ENCODE data around the gene TMEM163. TPM values are rescaled to one million over a fixed set of nuclear protein-coding genes. Genes with fewer than 3 reads are reported as not detected.

The TMEM163 gene
- polyA plus RNA-seq, 1 experiment, result not detected

DNA sequence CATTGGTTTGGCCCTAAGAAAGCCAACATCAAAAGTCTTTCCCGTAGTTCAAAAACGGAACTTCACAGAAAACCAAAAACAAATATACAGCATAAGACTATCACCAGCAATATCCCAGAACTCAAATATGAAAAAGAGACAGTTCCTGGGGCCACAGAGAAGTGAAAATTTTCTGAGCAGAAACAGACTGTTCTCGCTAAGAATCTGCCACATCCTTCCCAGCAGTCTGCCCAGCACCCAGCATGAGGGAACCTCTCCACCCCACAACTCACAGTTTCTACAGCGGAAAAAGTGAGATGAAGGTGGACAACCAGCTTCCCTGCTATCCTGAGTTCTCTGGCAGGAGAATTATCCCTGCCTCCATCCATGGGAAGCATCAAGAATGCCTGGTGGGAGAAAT, 26.7 kb upstream of the TMEM163 start:
- H3K27me3 ChIP-seq (ENCODE audit: control insufficient read depth, insufficient read depth, low read length), result peaks cover 2% of the 10 kb centered on the region
- ChIA-PET POLR2A (no interaction called here), CTCF (no interaction called here)
- no peak overlapping the region for H3K27ac ChIP-seq (ENCODE audit: low read depth, low read length)
- no peak overlapping the region for H3K4me3 ChIP-seq (ENCODE audit: low read depth, low read length)
- no peak for DNase-seq (ENCODE audit: low read depth, low spot score)
- H3K9me3 ChIP-seq (ENCODE audit: control insufficient read depth, insufficient read depth, low read length), result no peaks in the 10 kb centered on the region
- TF ChIP-seq, protein P1, sequence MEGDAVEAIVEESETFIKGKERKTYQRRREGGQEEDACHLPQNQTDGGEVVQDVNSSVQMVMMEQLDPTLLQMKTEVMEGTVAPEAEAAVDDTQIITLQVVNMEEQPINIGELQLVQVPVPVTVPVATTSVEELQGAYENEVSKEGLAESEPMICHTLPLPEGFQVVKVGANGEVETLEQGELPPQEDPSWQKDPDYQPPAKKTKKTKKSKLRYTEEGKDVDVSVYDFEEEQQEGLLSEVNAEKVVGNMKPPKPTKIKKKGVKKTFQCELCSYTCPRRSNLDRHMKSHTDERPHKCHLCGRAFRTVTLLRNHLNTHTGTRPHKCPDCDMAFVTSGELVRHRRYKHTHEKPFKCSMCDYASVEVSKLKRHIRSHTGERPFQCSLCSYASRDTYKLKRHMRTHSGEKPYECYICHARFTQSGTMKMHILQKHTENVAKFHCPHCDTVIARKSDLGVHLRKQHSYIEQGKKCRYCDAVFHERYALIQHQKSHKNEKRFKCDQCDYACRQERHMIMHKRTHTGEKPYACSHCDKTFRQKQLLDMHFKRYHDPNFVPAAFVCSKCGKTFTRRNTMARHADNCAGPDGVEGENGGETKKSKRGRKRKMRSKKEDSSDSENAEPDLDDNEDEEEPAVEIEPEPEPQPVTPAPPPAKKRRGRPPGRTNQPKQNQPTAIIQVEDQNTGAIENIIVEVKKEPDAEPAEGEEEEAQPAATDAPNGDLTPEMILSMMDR (IDR thresholded peaks at IDR 0.05; ENCODE audit: low read depth, low read length), result no peak

DNA sequence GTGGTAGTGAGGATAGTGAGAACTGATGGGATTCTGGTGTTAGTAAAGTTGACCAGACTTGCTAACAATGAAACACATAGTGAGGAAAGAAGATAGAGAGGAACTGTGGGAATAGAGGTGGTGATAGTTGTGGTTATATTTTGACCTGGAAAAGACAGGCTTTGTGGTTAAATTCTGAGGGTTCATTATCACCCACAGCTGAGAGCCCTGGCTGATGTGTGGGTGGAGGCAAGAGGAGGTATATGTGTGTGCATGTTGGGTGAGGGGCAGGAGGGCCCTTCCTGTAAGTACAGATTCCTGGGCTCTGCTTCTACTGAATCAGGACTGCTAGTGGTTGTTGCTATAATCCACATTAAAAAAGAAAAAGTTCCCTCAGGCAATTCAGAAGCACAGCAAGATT, 26.2 kb upstream of the TMEM163 start:
- CTCF ChIA-PET, result no interaction called here
- Histone ChIP-seq H3K27me3 (ENCODE audit: control insufficient read depth, insufficient read depth, low read length) (peaks cover 2% of the 10 kb centered on the region), H3K9me3 (ENCODE audit: control insufficient read depth, insufficient read depth, low read length) (no peaks in the 10 kb centered on the region), H3K4me3 (ENCODE audit: low read depth, low read length) (no peak overlapping the region), H3K27ac (ENCODE audit: low read depth, low read length) (no peak overlapping the region)
- POLR2A ChIA-PET, result no interaction called here
- DNase-seq (ENCODE audit: low read depth, low spot score), result no peak
- TF ChIP-seq, protein P1 (IDR thresholded peaks at IDR 0.05; ENCODE audit: low read depth, low read length), result no peak

DNA sequence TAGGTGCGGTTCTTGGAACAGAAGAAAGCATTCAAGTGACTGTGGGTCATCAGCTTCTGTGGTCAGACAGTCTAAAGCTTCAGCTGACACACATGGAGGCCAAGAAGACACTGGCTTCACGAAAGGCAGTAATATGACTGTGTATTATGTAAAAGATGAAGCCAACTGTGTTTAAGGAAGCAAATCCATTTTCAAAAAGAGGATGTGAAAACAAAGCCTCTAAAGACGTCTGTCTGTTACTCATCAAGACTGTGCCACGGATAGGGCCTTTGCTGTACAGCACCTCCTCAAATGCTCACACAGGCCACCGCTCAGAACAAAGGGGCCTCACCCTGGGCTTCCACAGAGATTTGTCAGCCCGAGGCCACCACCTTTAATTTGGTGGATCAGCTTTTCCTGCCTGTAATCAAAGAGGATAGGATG, 21.1 kb upstream of the TMEM163 start:
- ChIA-PET CTCF (no interaction called here), POLR2A (no interaction called here)
- H3K27ac ChIP-seq (ENCODE audit: low read depth, low read length), result no peak overlapping the region
- no peaks in the 10 kb centered on the region for H3K9me3 ChIP-seq (ENCODE audit: control insufficient read depth, insufficient read depth, low read length)
- peaks cover 4% of the 10 kb centered on the region for H3K27me3 ChIP-seq (ENCODE audit: control insufficient read depth, insufficient read depth, low read length)
- no peak for DNase-seq (ENCODE audit: low read depth, low spot score)
- TF ChIP-seq, protein P1 (IDR thresholded peaks at IDR 0.05; ENCODE audit: low read depth, low read length), result no peak
- no peak overlapping the region for H3K4me3 ChIP-seq (ENCODE audit: low read depth, low read length)

DNA sequence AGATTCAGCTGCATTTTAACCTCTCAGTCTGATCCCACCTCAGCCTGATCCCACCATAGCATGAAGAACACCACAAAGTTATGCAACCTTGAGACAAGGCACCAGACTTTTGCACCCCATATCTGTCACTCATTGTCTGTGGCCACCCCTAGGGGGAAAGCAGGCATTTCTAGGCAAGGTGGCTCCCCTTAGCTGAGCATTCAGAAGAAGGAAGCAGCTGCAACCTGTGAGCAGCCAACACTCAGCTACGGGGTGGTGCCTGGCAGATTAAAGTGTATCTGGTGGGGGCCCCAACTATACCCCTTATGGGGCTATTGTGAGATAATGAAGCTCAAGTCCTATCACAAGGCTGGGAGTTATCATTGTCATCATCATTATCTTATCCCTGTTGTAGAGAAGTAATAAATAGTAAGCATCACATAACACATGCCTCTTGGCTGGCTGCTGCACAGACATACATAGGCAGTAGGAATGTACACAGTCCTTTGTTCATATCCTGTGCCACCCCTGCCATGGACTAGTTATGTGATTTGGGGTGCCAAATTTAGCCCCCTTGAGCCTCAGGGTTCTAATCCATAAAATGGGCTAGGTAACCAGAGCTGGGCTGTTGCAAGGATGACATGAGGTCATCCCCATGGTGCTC, 20.6 kb upstream of the TMEM163 start:
- TF ChIP-seq, protein P1 (IDR thresholded peaks at IDR 0.05; ENCODE audit: low read depth, low read length), result no peak
- H3K27me3 ChIP-seq (ENCODE audit: control insufficient read depth, insufficient read depth, low read length), result peaks cover 4% of the 10 kb centered on the region
- POLR2A ChIA-PET, result no interaction called here

DNA sequence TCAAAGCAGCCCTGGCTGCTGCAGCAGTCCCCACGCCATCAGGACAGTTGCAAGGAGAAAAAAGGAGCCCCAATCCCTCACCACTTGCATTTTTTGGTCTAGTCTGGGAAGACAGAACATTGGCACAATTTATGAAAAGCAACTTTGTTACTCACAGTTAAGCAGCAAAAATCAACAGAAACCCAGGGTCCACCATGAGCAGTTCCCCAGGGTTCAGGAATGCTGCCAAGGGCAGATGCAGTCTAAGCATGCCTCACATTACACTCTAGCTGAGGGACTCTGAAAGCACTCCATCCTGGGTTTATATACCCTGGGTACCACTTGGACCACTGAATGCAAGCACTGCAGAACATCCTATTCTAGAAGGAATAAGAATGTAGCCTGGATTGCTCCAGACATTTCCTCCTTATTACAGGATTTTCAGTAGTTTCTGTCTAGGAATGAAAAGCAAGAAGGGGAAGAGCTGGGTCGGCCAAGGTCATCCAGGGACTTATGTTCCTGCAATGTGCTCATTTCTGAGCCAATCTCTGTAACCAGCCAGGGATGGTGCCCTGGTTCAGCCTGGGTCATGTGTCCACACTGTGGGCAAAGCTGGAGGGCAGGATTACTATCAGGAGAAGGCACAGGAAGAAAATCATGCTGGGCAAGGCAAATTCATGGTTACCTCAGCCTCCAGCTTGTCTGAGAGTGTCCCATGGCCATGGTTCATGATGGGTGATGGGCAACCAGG, 19.5 kb upstream of the TMEM163 start:
- Histone ChIP-seq H3K27me3 (ENCODE audit: control insufficient read depth, insufficient read depth, low read length) (peaks cover 2% of the 10 kb centered on the region), H3K4me3 (ENCODE audit: low read depth, low read length) (no peak overlapping the region), H3K27ac (ENCODE audit: low read depth, low read length) (no peak overlapping the region), H3K9me3 (ENCODE audit: control insufficient read depth, insufficient read depth, low read length) (no peaks in the 10 kb centered on the region)
- no peak for DNase-seq (ENCODE audit: low read depth, low spot score)
- TF ChIP-seq, protein P1 (IDR thresholded peaks at IDR 0.05; ENCODE audit: low read depth, low read length), result no peak
- ChIA-PET CTCF (no interaction called here), POLR2A (no interaction called here)

More for the DNA sequence above, 20.6 kb upstream of the TMEM163 start:
- Histone ChIP-seq H3K9me3 (ENCODE audit: control insufficient read depth, insufficient read depth, low read length) (no peaks in the 10 kb centered on the region), H3K4me3 (ENCODE audit: low read depth, low read length) (no peak overlapping the region), H3K27ac (ENCODE audit: low read depth, low read length) (no peak overlapping the region)
- CTCF ChIA-PET, result no interaction called here
- no peak for DNase-seq (ENCODE audit: low read depth, low spot score)
